ENCODE data around the gene MXRA8. TPM values are rescaled to one million over a fixed set of nuclear protein-coding genes. Genes with fewer than 3 reads are reported as not detected.

The MXRA8 gene
- total RNA-seq, 1 donor from 2014 or later = 0.16 TPM

DNA sequence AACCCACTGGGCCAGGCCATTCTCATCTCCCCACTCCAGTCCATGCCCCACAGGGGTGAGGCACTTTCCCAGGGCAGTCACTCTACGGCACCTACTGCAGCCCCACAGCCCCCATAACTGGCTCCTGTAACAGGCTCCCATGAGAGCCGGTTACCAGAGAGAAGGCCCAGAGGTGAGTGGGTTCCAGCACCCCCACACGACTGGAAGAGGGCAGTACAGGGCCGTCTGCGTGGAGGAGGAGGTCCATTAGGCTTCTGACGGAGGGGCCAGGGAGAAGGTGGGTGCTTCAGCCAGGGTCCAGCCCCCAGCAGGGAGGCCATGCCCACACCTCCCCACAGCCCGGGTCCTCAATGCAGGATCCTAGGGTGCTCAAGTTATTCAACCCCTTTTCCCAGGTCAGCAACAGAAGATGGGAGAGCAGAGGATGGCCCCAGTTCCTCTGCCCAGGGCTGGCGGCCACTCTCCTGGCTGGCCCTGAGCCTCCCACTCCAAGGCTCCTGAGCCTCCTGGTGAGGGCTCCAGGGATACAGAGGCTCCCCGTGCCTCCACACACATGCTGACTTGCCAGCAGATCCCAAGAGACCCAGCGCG is 52.2 kb downstream of the MXRA8 start:
- H3K4me3 Mint-ChIP-seq = peak overlapping the region; percentile 79
- ATAC-seq (ENCODE audit: low read depth) (no peak), DNase-seq (no peak)
- H3K27ac Mint-ChIP-seq = peak overlapping the region; percentile 86
- H3K4me1 Mint-ChIP-seq = peaks cover 38% of the 10 kb centered on the region
- TF ChIP-seq, protein P1, sequence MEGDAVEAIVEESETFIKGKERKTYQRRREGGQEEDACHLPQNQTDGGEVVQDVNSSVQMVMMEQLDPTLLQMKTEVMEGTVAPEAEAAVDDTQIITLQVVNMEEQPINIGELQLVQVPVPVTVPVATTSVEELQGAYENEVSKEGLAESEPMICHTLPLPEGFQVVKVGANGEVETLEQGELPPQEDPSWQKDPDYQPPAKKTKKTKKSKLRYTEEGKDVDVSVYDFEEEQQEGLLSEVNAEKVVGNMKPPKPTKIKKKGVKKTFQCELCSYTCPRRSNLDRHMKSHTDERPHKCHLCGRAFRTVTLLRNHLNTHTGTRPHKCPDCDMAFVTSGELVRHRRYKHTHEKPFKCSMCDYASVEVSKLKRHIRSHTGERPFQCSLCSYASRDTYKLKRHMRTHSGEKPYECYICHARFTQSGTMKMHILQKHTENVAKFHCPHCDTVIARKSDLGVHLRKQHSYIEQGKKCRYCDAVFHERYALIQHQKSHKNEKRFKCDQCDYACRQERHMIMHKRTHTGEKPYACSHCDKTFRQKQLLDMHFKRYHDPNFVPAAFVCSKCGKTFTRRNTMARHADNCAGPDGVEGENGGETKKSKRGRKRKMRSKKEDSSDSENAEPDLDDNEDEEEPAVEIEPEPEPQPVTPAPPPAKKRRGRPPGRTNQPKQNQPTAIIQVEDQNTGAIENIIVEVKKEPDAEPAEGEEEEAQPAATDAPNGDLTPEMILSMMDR (IDR thresholded peaks at IDR 0.05) = no peak
- ChIA-PET POLR2A (interaction anchor here (0.8 kb wide), 1 partner anchor 69 kb away, joined by 3 read pairs; the partner anchor contains the start of gene AURKAIP1), CTCF (interaction anchor here (1.1 kb wide), 1 partner anchor 322 kb away, joined by 3 read pairs; no protein-coding TSS in a partner anchor)
- H3K36me3 Mint-ChIP-seq (ENCODE audit: low read depth) = peaks cover 3% of the 10 kb centered on the region
- H3K9me3 Mint-ChIP-seq = no peaks in the 10 kb centered on the region
- intact Hi-C loops (cut with micrococcal nuclease) = loop anchor here (5.0 to 10.0 kb wide), 4 partner anchors 34 to 589 kb away; partner anchors contain the start of genes GNB1 and UBE2J2
- no peaks in the 10 kb centered on the region for H3K27me3 Mint-ChIP-seq

DNA sequence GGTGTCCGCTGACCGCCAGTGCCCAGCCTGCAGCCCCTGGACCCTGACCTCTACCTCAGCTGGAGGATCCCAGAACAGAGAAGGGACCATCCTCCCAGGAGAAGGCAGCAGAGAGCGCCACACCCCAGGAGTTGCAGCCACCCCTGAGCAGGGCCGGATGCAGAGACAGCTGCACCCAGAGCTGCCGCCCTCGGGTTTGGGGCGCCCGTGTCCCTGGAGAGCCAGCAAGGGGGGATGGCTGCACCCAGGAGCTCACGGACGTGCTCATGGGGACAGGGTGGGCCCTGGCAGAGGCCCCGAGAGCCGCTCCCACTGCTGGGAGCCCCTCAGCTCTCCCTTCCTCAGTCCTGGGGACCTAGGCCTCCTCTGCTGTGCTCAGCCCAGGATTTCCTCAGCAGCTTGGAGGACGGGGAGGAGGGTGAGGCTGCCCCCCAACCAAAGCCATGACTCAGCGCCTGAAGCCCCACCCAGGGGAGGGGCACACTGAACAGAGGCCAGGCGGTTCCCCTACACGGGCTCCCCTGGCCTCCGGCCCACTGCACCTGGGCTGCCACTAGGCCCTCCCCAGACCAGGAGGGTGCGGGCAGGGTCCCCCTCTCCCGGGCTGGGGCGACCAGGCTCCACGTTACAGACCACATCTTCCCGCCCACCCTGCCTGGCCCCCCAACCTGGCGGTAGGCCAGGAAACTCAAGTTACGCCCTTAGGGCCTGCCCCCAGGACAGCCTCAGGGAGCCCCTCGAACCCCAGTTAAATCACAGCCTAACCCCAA is 52.9 kb downstream of the MXRA8 start:
- no peaks in the 10 kb centered on the region for H3K36me3 Mint-ChIP-seq (ENCODE audit: low read depth)
- peak overlapping the region; percentile 79 for H3K4me3 Mint-ChIP-seq
- peak overlapping the region; percentile 86 for H3K27ac Mint-ChIP-seq
- ChIA-PET POLR2A (interaction anchor here (0.8 to 1.0 kb wide), 2 partner anchors 70 to 242 kb away, joined by 3 to 4 read pairs; partner anchors contain the start of gene AURKAIP1), CTCF (interaction anchor here (1.0 to 1.5 kb wide), 3 partner anchors 184 to 321 kb away, joined by 3 read pairs; no protein-coding TSS in a partner anchor)
- H3K9me3 Mint-ChIP-seq = no peaks in the 10 kb centered on the region
- no peaks in the 10 kb centered on the region for H3K27me3 Mint-ChIP-seq
- DNase-seq (peak; percentile 67), ATAC-seq (ENCODE audit: low read depth) (peak; percentile 53)
- peaks cover 38% of the 10 kb centered on the region for H3K4me1 Mint-ChIP-seq
- TF ChIP-seq, protein P1 (IDR thresholded peaks at IDR 0.05) = no peak
- intact Hi-C loops (cut with micrococcal nuclease) = loop anchor here (1.0 to 10.0 kb wide), 5 partner anchors 33 to 589 kb away; partner anchors contain the start of genes B3GALT6, GNB1, SDF4 and UBE2J2

DNA sequence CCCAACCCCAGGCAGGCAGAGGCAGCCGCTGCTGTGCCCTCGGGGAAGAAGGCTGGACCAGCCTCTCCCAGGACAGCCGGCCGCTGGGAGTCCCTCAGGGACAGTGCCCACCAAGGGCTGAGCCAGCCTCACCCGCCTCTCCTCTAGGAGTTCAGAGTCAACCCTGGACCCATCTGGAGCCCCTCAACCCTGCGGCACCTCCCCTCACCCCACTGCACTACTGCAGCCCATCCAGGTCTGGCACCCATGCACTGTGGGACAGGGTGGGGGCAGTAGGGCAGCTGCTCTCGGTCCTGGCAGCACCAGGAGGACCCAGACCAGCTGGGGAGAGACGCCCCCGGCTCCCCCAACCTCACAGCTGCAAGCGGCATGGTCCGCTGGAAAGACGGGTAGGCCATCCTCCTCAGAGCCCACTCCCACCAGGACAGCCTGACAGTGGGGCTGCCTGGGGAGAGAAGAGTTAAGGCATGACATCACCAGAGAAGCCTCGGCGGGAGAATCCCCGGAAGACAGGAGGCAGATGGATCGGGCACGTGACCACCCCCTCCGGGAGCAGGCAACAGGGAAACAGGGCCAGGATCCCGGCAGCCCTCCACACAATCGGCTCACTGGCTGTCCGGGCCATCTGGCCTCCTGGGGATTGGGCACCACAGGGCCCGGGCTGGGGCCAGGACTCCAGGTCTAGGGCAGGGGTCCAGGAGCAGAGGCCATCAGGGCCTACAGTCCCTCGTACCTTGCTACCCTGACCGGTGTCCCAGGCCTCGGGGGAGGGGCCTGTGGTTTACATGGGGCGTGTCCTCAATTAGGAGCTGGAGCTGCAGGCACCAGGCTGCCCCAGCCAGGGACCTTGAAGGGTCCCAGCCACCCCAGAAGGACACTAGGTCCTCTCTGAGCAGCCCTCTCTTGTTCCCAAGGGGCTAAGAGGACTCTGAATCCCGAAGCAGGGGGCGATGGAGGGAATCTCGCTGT is 53.7 kb downstream of the MXRA8 start:
- ChIA-PET POLR2A (interaction anchor here (1.0 kb wide), 1 partner anchor 241 kb away, joined by 4 read pairs; no protein-coding TSS in a partner anchor), CTCF (interaction anchor here (1.0 to 1.5 kb wide), 3 partner anchors 183 to 320 kb away, joined by 3 read pairs; no protein-coding TSS in a partner anchor)
- H3K36me3 Mint-ChIP-seq (ENCODE audit: low read depth) = no peaks in the 10 kb centered on the region
- intact Hi-C loops (cut with micrococcal nuclease) = loop anchor here (1.0 to 10.0 kb wide), 5 partner anchors 32 to 590 kb away; partner anchors contain the start of genes B3GALT6, GNB1, SDF4 and UBE2J2
- H3K4me3 Mint-ChIP-seq = no peak overlapping the region
- TF ChIP-seq, protein P1 (IDR thresholded peaks at IDR 0.05) = no peak
- peak overlapping the region; percentile 50 for H3K27ac Mint-ChIP-seq
- ATAC-seq (ENCODE audit: low read depth) = no peak
- H3K27me3 Mint-ChIP-seq = no peaks in the 10 kb centered on the region
- H3K4me1 Mint-ChIP-seq = peaks cover 36% of the 10 kb centered on the region
- H3K9me3 Mint-ChIP-seq = no peaks in the 10 kb centered on the region
- no peak for DNase-seq

DNA sequence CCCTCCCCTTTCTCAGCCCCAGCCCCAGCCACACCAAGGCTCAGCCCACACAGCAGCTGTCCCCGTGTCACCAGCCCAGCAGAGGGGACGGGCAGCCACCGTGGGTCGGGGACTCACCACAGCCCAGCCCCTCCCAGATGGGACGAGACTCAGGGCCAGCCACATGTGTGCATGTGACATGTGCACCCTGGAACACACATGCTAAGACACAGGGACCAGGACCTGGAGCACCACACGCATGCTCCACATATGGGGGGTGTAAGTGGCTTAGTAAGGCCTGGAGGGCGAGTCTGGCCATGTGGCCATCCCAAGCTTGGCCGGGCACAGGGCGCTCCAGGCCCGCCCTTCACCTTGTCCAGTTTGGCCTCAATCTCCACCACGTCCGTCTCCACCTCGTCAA is 54.6 kb downstream of the MXRA8 start:
- H3K27me3 Mint-ChIP-seq = no peaks in the 10 kb centered on the region
- CTCF ChIA-PET = interaction anchor here (1.2 kb wide), 1 partner anchor 12 kb away, joined by 3 read pairs; no protein-coding TSS in a partner anchor
- peaks cover 31% of the 10 kb centered on the region for H3K4me1 Mint-ChIP-seq
- no peaks in the 10 kb centered on the region for H3K36me3 Mint-ChIP-seq (ENCODE audit: low read depth)
- H3K27ac Mint-ChIP-seq = no peak overlapping the region
- TF ChIP-seq, protein P1 (IDR thresholded peaks at IDR 0.05) = no peak
- intact Hi-C loops (cut with micrococcal nuclease) = loop anchor here (10.0 kb wide), 1 partner anchor 591 kb away; the partner anchor contains the start of gene GNB1
- H3K9me3 Mint-ChIP-seq = no peaks in the 10 kb centered on the region
- no peak for ATAC-seq (ENCODE audit: low read depth)
- DNase-seq = no peak
- no peak overlapping the region for H3K4me3 Mint-ChIP-seq
- POLR2A ChIA-PET = no interaction called here

Data from activated B cell treated with CpG ODN at 0.5 μM for 24 hours (primary cell).